Heart right ventricle (tissue), 16 donors: Measurements from ENCODE around the gene ITIH3. TPM values are rescaled to one million over a fixed set of nuclear protein-coding genes. Genes with fewer than 3 reads are reported as not detected.
A peak's percentile ranks its signal among the peaks of the same experiment; 100 is the strongest.

Experiments used
- ATAC-seq, 8 donors: fragments of 200-7000 bp; cut with Tn5 transposase; one replicate each; pipeline ENCODE4 v1.9.1; 2020; ENCODE audit warnings: mild to moderate bottlenecking in 8 of 8, moderate library complexity in 8 of 8, moderate number of reproducible peaks in 1 of 8
- DNase-seq, 2 donors: peaks; one replicate each; pipeline ENCODE4 v3.0.0-alpha.2; 2020
- H3K27ac ChIP-seq, 10 donors: fragments of 200-600 bp; sonication (generic) in 2 of 10; one replicate each; pipeline versions ENCODE4 v1.5.0 to v1.8.0; 2020 to 2022; ENCODE audit warnings: mild to moderate bottlenecking in 3 of 10
- H3K27me3 ChIP-seq, 7 donors: fragments of 200-600 bp; one replicate each; pipeline ENCODE4 v1.8.0; 2021 to 2022; ENCODE audit warnings: mild to moderate bottlenecking in 2 of 7
- H3K36me3 ChIP-seq, 9 donors: fragments of 200-600 bp; sonication (generic) in 1 of 9; one replicate each; pipeline versions ENCODE4 v1.5.0 to v1.8.0; 2020 to 2022; ENCODE audit warnings: mild to moderate bottlenecking in 2 of 9
- H3K4me1 ChIP-seq, 9 donors: fragments of 200-600 bp; sonication (generic) in 1 of 9; one replicate each; pipeline versions ENCODE4 v1.5.0 to v1.8.0; 2020 to 2022; ENCODE audit warnings: mild to moderate bottlenecking in 4 of 9
- H3K4me3 ChIP-seq, 10 donors: fragments of 200-600 bp; sonication (generic) in 2 of 10; one replicate each; pipeline versions ENCODE4 v1.5.0 to v1.8.0; 2020 to 2022; ENCODE audit warnings: mild to moderate bottlenecking in 7 of 10, moderate library complexity in 2 of 10
- H3K9me3 ChIP-seq, 11 donors: fragments of 200-600 bp in 10 of 11; sonication (generic) in 2 of 11; one replicate each; pipeline versions ENCODE4 v1.5.0 to v1.8.0; 2013 to 2022; ENCODE audit warnings: mild to moderate bottlenecking in 2 of 11, control low read depth in 1 of 11, moderate library complexity in 1 of 11
- WGBS, 2 donors: extraction: QIAGEN DNeasy Blood & Tissue Kit; methylation state at CpG; one replicate each; pipeline ENCODE4 v1.1.7; 2013; ENCODE audit warnings: inconsistent platforms in 1 of 2; 5-methylcytosine and 5-hydroxymethylcytosine counted together
- intact Hi-C, 10 donors: fragments of 100-400 bp; cut with DNase I; formaldehyde crosslinking; loops; one replicate each; pipeline versions ENCODE4 v1.11.1 to v1.14.2; 2022
- polyA plus RNA-seq, 2 donors: library from polyadenylated mRNA; stranded (reverse); fragments of 200-250 nt; gene quantifications; one replicate each; pipeline ENCODE4 v1.2.3, GENCODE V29; 2013
- total RNA-seq, 10 donors: library from RNA; stranded (reverse); fragmentation: NEBNext Ultra II Directional in 3 of 10; extraction: Animal tissue kit (Norgen Biotek cat#: 25700) in 3 of 10; gene quantifications; one replicate each; pipeline versions ENCODE4 v1.2.1 to v1.2.4, GENCODE V29; 2021 to 2023
- TF ChIP-seq, protein P1 (sequence below), 9 donors: fragments of 200-600 bp; sonication (generic) in 2 of 9; IDR thresholded peaks; one replicate each; pipeline versions ENCODE4 v1.5.0 to v1.8.0; 2021 to 2022; ENCODE audit warnings: antibody characterized with exemption in 9 of 9, mild to moderate bottlenecking in 5 of 9, moderate library complexity in 1 of 9
- donor health status: Arrhythmogenic right ventricular cardiomyopathy.
- donor health status: ischemic (EF 13 %, LVEDD 7.1; RV severe dilation, severe dysfunction).
- donor health status: healthy with polysubstance abuse.
- donor health status: DM: no; HTN: yes; CAD: no.
- donor health status: DM: no; HTN: no; CAD: no.
- donor health status: ischemic (EF 25% LVEDD 6.9; RV normal size, moderate dysfunction).
- donor health status: ischemic (EF 25% LVEDD 5.7; RV mildly dilated, moderate dysfunction).
- donor health status: healthy.
- donor health status: DM: yes; HTN: yes; CAD: no.
- donor health status: Ischemic cardiomyopathy.
- donor health status: ischemic (EF 35%, LVEDD 5.7; RV mildly dilated, moderate dysfunction).
- donor health status: nonischemic (EF 11% LVEDD 7.7; RV severe dilation, severe dysfunction).
- donor health status: DM: yes; HTN: yes; CAD: no.
- donor health status: PGD.
- donor health status: ischemic (EF 29% LVEDD 5.4; RV normal size, mild dysfunction).
- donor health status: nonischemic (EF 23%, LVEDD 6.1; RV moderate dilation, normal function).

Gene ITIH3
- total and polyA plus RNA-seq, 12 donors = 0.13 to 1.3 (median 0.52) TPM

DNA sequence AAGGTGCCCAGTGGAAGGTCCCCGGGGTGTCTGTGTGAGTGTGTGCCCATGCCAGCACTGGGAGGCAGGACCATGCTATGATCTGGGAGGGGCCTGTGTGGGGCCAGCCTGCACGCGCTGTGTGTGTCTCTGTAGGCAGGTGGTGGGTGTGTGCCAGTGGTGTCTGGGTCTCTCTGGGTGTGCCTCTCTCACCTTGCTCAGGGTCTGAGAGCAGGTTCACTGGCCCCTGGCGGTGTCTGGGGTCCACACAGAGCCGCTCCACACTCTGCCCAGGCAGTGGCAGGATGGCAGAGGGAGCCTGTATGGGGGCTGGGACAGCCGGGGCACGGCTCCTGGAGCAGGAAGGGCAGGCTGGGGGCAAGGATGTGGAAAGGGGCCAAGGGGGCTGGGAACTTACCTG, 23.3 kb downstream of the ITIH3 start:
- DNase-seq = no peak
- H3K27me3 ChIP-seq = no peaks in the 10 kb centered on the region
- TF ChIP-seq, protein P1, sequence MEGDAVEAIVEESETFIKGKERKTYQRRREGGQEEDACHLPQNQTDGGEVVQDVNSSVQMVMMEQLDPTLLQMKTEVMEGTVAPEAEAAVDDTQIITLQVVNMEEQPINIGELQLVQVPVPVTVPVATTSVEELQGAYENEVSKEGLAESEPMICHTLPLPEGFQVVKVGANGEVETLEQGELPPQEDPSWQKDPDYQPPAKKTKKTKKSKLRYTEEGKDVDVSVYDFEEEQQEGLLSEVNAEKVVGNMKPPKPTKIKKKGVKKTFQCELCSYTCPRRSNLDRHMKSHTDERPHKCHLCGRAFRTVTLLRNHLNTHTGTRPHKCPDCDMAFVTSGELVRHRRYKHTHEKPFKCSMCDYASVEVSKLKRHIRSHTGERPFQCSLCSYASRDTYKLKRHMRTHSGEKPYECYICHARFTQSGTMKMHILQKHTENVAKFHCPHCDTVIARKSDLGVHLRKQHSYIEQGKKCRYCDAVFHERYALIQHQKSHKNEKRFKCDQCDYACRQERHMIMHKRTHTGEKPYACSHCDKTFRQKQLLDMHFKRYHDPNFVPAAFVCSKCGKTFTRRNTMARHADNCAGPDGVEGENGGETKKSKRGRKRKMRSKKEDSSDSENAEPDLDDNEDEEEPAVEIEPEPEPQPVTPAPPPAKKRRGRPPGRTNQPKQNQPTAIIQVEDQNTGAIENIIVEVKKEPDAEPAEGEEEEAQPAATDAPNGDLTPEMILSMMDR (IDR thresholded peaks at IDR 0.05) = no peak
- H3K36me3 ChIP-seq = peaks cover 0 to 27% (median 0%) of the 10 kb centered on the region in 9 donors
- ATAC-seq = peak in 1 of 8 donors; percentile 9
- WGBS, 2 donors = 90 to 91% methylated on average over 7 of the region's 7 CpGs
- no peaks in the 10 kb centered on the region for H3K9me3 ChIP-seq
- H3K4me1 ChIP-seq = no peaks in the 10 kb centered on the region
- intact Hi-C loops = no loop called here
- no peak overlapping the region for H3K4me3 ChIP-seq
- no peak overlapping the region for H3K27ac ChIP-seq

DNA sequence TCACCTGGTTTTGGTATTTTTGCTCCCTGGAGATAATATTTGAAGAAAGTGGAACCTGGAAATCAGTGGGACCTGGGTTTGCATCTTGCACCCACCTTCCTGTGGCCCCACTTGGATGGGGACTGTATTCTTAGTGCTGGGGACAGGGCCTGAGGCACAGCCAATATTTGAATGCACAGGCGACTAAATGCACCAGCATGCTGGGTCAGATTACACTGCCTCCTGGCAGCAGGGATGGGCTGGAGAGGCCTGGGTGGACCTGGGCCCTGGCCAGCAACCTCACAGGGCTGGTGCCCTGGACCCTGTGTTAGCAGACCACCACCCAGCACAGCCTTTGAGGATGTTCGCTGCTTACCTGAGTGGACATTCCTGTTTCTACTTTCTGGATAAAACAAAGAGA, 25.3 kb downstream of the ITIH3 start:
- DNase-seq (no peak), ATAC-seq (peak in 1 of 8 donors; percentile 39)
- H3K9me3 ChIP-seq = no peaks in the 10 kb centered on the region
- intact Hi-C loops = no loop called here
- WGBS, 2 donors = 71 to 81% methylated on average over 2 of the region's 2 CpGs
- no peak overlapping the region for H3K27ac ChIP-seq
- TF ChIP-seq, protein P1 (IDR thresholded peaks at IDR 0.05) = no peak
- no peak overlapping the region for H3K4me3 ChIP-seq
- H3K27me3 ChIP-seq = no peaks in the 10 kb centered on the region
- H3K36me3 ChIP-seq = peaks cover 0 to 47% (median 0%) of the 10 kb centered on the region in 9 donors
- H3K4me1 ChIP-seq = no peaks in the 10 kb centered on the region

DNA sequence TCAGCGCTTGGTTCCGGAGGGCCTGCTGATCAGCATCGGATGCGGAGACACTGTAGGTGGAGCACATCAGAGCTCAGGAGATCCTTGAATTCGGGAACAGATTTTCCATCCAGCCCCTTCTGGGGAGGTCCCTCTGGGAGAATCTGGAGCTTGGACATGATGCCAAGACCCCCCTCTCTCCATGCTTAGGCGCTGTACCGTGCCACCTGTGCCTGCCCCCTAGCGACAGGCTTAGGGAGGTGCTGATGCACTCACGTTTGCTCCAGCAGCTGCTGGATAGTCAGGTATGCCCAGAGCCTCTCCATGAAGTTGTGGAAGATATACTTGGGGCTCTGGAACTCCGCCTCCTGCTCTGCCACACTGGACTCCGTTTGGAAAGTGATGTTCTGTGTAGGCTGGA, 26.1 kb downstream of the ITIH3 start:
- H3K27ac ChIP-seq = no peak overlapping the region
- 64 to 69% methylated on average over 11 of the region's 11 CpGs for WGBS, 2 donors

DNA sequence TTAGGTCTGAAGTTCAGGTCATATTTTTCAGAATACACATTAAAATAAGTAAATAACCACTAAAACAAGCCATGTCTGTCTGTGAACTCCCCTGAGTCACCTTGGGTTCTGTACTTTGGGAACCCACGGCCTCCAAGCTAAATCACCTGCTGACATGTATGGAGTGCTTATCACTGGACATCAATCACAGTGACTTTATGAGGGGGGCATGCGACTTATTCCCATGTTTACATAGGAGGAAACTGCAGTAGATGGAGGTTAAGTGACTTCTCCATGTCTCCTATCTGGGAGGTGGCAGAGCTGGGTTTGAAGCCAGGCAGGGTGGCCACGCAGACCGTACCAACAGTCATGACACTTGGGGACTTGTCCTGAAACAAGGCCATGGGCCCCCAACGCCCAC, 27.8 kb downstream of the ITIH3 start:
- DNase-seq (no peak), ATAC-seq (no peak)
- TF ChIP-seq, protein P1 (IDR thresholded peaks at IDR 0.05) = no peak
- intact Hi-C loops = no loop called here
- no peak overlapping the region for H3K27ac ChIP-seq
- 92% methylated on average over 5 of the region's 5 CpGs for WGBS, 2 donors
- no peak overlapping the region for H3K4me3 ChIP-seq
- H3K27me3 ChIP-seq = no peaks in the 10 kb centered on the region
- H3K4me1 ChIP-seq = no peaks in the 10 kb centered on the region
- H3K9me3 ChIP-seq = no peaks in the 10 kb centered on the region
- H3K36me3 ChIP-seq = peaks cover 0 to 61% (median 0%) of the 10 kb centered on the region in 9 donors

More for the DNA sequence above, 26.1 kb downstream of the ITIH3 start:
- ATAC-seq = no peak
- Histone ChIP-seq H3K36me3 (peaks cover 0 to 54% (median 0%) of the 10 kb centered on the region in 9 donors), H3K4me1 (no peaks in the 10 kb centered on the region), H3K9me3 (no peaks in the 10 kb centered on the region), H3K27me3 (no peaks in the 10 kb centered on the region), H3K4me3 (no peak overlapping the region)
- TF ChIP-seq, protein P1 (IDR thresholded peaks at IDR 0.05) = peak in 7 of 9 donors; percentile 32 to 51 (median 34)
- intact Hi-C loops = no loop called here
- DNase-seq = no peak
